Activated naive CD8-positive, alpha-beta T cell (primary cell): Measurements from ENCODE around the gene PNPLA2.

Source experiments
- H3K27ac Mint-ChIP-seq: one replicate; pipeline ENCODE4 v1.8.0; 2021; ENCODE audit warnings: mixed read lengths
- H3K27me3 Mint-ChIP-seq: one replicate; pipeline ENCODE4 v1.8.0; 2021; ENCODE audit warnings: mixed read lengths
- H3K36me3 Mint-ChIP-seq: one replicate; pipeline ENCODE4 v1.8.0; 2021; ENCODE audit warnings: mixed read lengths
- H3K4me1 Mint-ChIP-seq: one replicate; pipeline ENCODE4 v1.8.0; 2021; ENCODE audit warnings: low read depth, mixed read lengths
- H3K4me3 Mint-ChIP-seq: one replicate; pipeline ENCODE4 v1.8.0; 2021; ENCODE audit warnings: mild to moderate bottlenecking, mixed read lengths
- H3K9me3 Mint-ChIP-seq: one replicate; pipeline ENCODE4 v1.8.0; 2021; ENCODE audit warnings: low read depth, mixed read lengths

Gene PNPLA2

GRCh38 chr11:778976-779954 is 39.4 kb upstream of the PNPLA2 start:
- Mint-ChIP-seq H3K36me3 (no peaks in the 10 kb centered on the region), H3K27me3 (no peaks in the 10 kb centered on the region), H3K4me1 (peaks cover 26% of the 10 kb centered on the region), H3K27ac (no peak overlapping the region), H3K4me3 (peak overlapping the region; percentile 32), H3K9me3 (no peaks in the 10 kb centered on the region)

- peaks cover 22% of the 10 kb centered on the region for H3K4me1 Mint-ChIP-seq
- no peaks in the 10 kb centered on the region for H3K27me3 Mint-ChIP-seq
- no peak overlapping the region for H3K4me3 Mint-ChIP-seq
- no peaks in the 10 kb centered on the region for H3K36me3 Mint-ChIP-seq
- H3K27ac Mint-ChIP-seq = no peak overlapping the region
- H3K9me3 Mint-ChIP-seq = no peaks in the 10 kb centered on the region
These were observed 38.7 kb upstream of the PNPLA2 start for GRCh38 chr11:779955-780532.

- H3K27ac Mint-ChIP-seq = no peak overlapping the region
- no peaks in the 10 kb centered on the region for H3K27me3 Mint-ChIP-seq
- no peaks in the 10 kb centered on the region for H3K36me3 Mint-ChIP-seq
- peaks cover 15% of the 10 kb centered on the region for H3K4me1 Mint-ChIP-seq
- H3K9me3 Mint-ChIP-seq = no peaks in the 10 kb centered on the region
- no peak overlapping the region for H3K4me3 Mint-ChIP-seq
These were observed 36.2 kb upstream of the PNPLA2 start for GRCh38 chr11:782264-783174.

GRCh38 chr11:783581-784015 is 35.1 kb upstream of the PNPLA2 start:
- peaks cover 18% of the 10 kb centered on the region for H3K4me1 Mint-ChIP-seq
- H3K27me3 Mint-ChIP-seq = no peaks in the 10 kb centered on the region
- H3K27ac Mint-ChIP-seq = no peak overlapping the region

GRCh38 chr11:786235-787083 is 32.3 kb upstream of the PNPLA2 start:
- no peaks in the 10 kb centered on the region for H3K36me3 Mint-ChIP-seq
- no peaks in the 10 kb centered on the region for H3K27me3 Mint-ChIP-seq
- no peaks in the 10 kb centered on the region for H3K9me3 Mint-ChIP-seq
- H3K4me3 Mint-ChIP-seq = no peak overlapping the region
- peaks cover 10% of the 10 kb centered on the region for H3K4me1 Mint-ChIP-seq
- H3K27ac Mint-ChIP-seq = no peak overlapping the region

More at GRCh38 chr11:783581-784015, 35.1 kb upstream of the PNPLA2 start:
- H3K4me3 Mint-ChIP-seq = no peak overlapping the region
- no peaks in the 10 kb centered on the region for H3K36me3 Mint-ChIP-seq
- no peaks in the 10 kb centered on the region for H3K9me3 Mint-ChIP-seq

GRCh38 chr11:787084-787675 is 31.5 kb upstream of the PNPLA2 start:
- H3K4me1 Mint-ChIP-seq = peaks cover 10% of the 10 kb centered on the region

GRCh38 chr11:788009-788640 is 30.6 kb upstream of the PNPLA2 start:
- Mint-ChIP-seq H3K27me3 (no peaks in the 10 kb centered on the region), H3K36me3 (no peaks in the 10 kb centered on the region), H3K27ac (no peak overlapping the region), H3K4me3 (no peak overlapping the region), H3K4me1 (peaks cover 10% of the 10 kb centered on the region), H3K9me3 (no peaks in the 10 kb centered on the region)

More at GRCh38 chr11:787084-787675, 31.5 kb upstream of the PNPLA2 start:
- Mint-ChIP-seq H3K27ac (no peak overlapping the region), H3K9me3 (no peaks in the 10 kb centered on the region), H3K36me3 (no peaks in the 10 kb centered on the region), H3K4me3 (no peak overlapping the region), H3K27me3 (no peaks in the 10 kb centered on the region)

GRCh38 chr11:788953-789940 is 29.5 kb upstream of the PNPLA2 start:
- Mint-ChIP-seq H3K9me3 (no peaks in the 10 kb centered on the region), H3K4me1 (peaks cover 8% of the 10 kb centered on the region), H3K27me3 (no peaks in the 10 kb centered on the region), H3K4me3 (no peak overlapping the region), H3K27ac (no peak overlapping the region), H3K36me3 (no peaks in the 10 kb centered on the region)

- Mint-ChIP-seq H3K27ac (no peak within 1 kb of the TSS), H3K27me3 (no peaks in the 10 kb centered on the region), H3K4me1 (peaks cover 8% of the 10 kb centered on the region), H3K9me3 (no peaks in the 10 kb centered on the region), H3K4me3 (no peak within 1 kb of the TSS), H3K36me3 (no peaks in the 10 kb centered on the region)
These were observed 28.8 kb upstream of the PNPLA2 start, which contains the start of gene CEND1 for GRCh38 chr11:789943-790342. Gene CEND1, minus strand, starts transcription at chr11:790090. Its CDS starts 1,514 bp downstream, at chr11:788576.

- peaks cover 7% of the 10 kb centered on the region for H3K4me1 Mint-ChIP-seq
- no peaks in the 10 kb centered on the region for H3K9me3 Mint-ChIP-seq
- no peaks in the 10 kb centered on the region for H3K27me3 Mint-ChIP-seq
- H3K36me3 Mint-ChIP-seq = no peaks in the 10 kb centered on the region
- no peak overlapping the region for H3K27ac Mint-ChIP-seq
- no peak overlapping the region for H3K4me3 Mint-ChIP-seq
These were observed 27.8 kb upstream of the PNPLA2 start for GRCh38 chr11:790721-791564.

GRCh38 chr11:791658-792534 is 26.8 kb upstream of the PNPLA2 start:
- H3K4me1 Mint-ChIP-seq = peaks cover 10% of the 10 kb centered on the region
- H3K9me3 Mint-ChIP-seq = no peaks in the 10 kb centered on the region
- no peaks in the 10 kb centered on the region for H3K27me3 Mint-ChIP-seq
- no peak overlapping the region for H3K27ac Mint-ChIP-seq
- H3K4me3 Mint-ChIP-seq = no peak overlapping the region
- H3K36me3 Mint-ChIP-seq = no peaks in the 10 kb centered on the region
